Sigmoid colon (tissue), 4 donors: ENCODE measurements around the gene ASF1A.

Experiments
- CTCF ChIP-seq, 4 experiments: fragments of 450-650 bp in 3 of 4; fragments of 200-600 bp in 1 of 4; IDR thresholded peaks; one replicate each; pipeline ENCODE4 v1.5.1; 2016 to 2019; ENCODE audit warnings: antibody characterized with exemption in 4 of 4, mild to moderate bottlenecking in 3 of 4, moderate library complexity in 2 of 4
- POLR2A ChIP-seq, 2 donors: fragments of 450-650 bp; IDR thresholded peaks; one replicate each; pipeline ENCODE4 v1.6.1; 2016; ENCODE audit warnings: antibody characterized with exemption in 2 of 2, mild to moderate bottlenecking in 2 of 2, moderate library complexity in 2 of 2
- POLR2AphosphoS5 ChIP-seq, 4 donors: sonication (generic); formaldehyde crosslinking; IDR thresholded peaks; one replicate each; pipeline ENCODE4 v1.6.1; 2017; ENCODE audit warnings: antibody characterized with exemption in 4 of 4

- TF ChIP-seq POLR2A (IDR thresholded peaks at IDR 0.05) (no peak), CTCF (IDR thresholded peaks at IDR 0.05) (no peak), POLR2AphosphoS5 (IDR thresholded peaks at IDR 0.05) (no peak)
Observed at GRCh38 chr6:118856301-118856700, 37.7 kb upstream of the ASF1A start.
